ENCODE results near the gene SCN2B.
"Not testable (repeated sequence)": the region's sequence is repeated elsewhere in the genome, so short reads cannot be mapped to it uniquely, and the experiment has no call there.

DNA sequence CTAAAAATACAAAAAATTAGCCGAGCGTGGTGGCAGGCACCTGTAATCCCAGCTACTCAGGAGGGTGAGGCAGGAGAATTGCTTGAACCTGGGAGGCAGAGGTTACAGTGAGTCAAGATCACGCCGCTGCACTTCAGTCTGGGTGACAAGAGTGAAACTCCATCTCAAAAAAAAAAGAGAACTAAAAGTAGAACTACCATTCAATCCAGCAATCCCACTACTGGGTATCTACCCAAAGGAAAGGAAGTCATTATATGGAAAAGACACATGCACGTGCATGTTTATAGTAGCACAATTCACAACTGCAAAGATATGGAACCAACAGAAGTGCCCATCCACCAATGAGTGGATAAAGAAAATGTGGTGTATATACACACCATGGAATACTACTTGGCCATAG lies 7.3 kb upstream of the SCN2B start:
- TF ChIP-seq, protein P1, sequence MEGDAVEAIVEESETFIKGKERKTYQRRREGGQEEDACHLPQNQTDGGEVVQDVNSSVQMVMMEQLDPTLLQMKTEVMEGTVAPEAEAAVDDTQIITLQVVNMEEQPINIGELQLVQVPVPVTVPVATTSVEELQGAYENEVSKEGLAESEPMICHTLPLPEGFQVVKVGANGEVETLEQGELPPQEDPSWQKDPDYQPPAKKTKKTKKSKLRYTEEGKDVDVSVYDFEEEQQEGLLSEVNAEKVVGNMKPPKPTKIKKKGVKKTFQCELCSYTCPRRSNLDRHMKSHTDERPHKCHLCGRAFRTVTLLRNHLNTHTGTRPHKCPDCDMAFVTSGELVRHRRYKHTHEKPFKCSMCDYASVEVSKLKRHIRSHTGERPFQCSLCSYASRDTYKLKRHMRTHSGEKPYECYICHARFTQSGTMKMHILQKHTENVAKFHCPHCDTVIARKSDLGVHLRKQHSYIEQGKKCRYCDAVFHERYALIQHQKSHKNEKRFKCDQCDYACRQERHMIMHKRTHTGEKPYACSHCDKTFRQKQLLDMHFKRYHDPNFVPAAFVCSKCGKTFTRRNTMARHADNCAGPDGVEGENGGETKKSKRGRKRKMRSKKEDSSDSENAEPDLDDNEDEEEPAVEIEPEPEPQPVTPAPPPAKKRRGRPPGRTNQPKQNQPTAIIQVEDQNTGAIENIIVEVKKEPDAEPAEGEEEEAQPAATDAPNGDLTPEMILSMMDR (IDR thresholded peaks at IDR 0.05): not testable (repeated sequence)
- TF ChIP-seq POLR2A (IDR thresholded peaks at IDR 0.05): not testable (repeated sequence)

Data from testis (tissue), 2 donors.